Parathyroid adenoma (tissue), 2 donors: ENCODE data around the gene LACTBL1.

ENCODE experiments used
- H2AFZ ChIP-seq: fragments of 300-600 bp; sonication (generic); one replicate; pipeline ENCODE4 v1.7.0; 2017; ENCODE audit warnings: antibody characterized with exemption, mild to moderate bottlenecking
- H3K27ac ChIP-seq: fragments of 300-600 bp; sonication (generic); one replicate; pipeline ENCODE4 v1.7.0; 2017
- H3K27me3 ChIP-seq: fragments of 300-600 bp; sonication (generic); one replicate; pipeline ENCODE4 v1.7.0; 2017; ENCODE audit warnings: low read length; ENCODE audit not compliant: control insufficient read depth, insufficient read depth
- H3K36me3 ChIP-seq: fragments of 300-600 bp; sonication (generic); one replicate; pipeline ENCODE4 v1.7.0; 2017; ENCODE audit warnings: low read length; ENCODE audit not compliant: control insufficient read depth, insufficient read depth
- H3K4me1 ChIP-seq: fragments of 300-600 bp; sonication (generic); one replicate; pipeline ENCODE4 v1.7.0; 2017; ENCODE audit warnings: control low read depth
- H3K4me2 ChIP-seq: fragments of 300-600 bp; sonication (generic); one replicate; pipeline ENCODE4 v1.7.0; 2017; ENCODE audit warnings: low read length
- H3K4me3 ChIP-seq: fragments of 300-600 bp; sonication (generic); one replicate; pipeline ENCODE4 v1.7.0; 2017; ENCODE audit warnings: low read depth, low read length
- H3K79me2 ChIP-seq: fragments of 300-600 bp; sonication (generic); one replicate; pipeline ENCODE4 v1.7.0; 2017; ENCODE audit warnings: control low read depth
- H3K9ac ChIP-seq: fragments of 300-600 bp; sonication (generic); one replicate; pipeline ENCODE4 v1.7.0; 2017; ENCODE audit warnings: mild to moderate bottlenecking
- H3K9me3 ChIP-seq: fragments of 300-600 bp; sonication (generic); one replicate; pipeline ENCODE4 v1.7.0; 2017; ENCODE audit warnings: low read length; ENCODE audit not compliant: control insufficient read depth
- CTCF ChIP-seq: fragments of 300-600 bp; sonication (generic); IDR thresholded peaks from one replicate; pipeline ENCODE4 v1.7.0; 2017; ENCODE audit warnings: antibody characterized with exemption, mild to moderate bottlenecking
- donor health status: primary hyperparathyroidism.

LACTBL1 gene

GRCh38 chr1:22975694-22976093 is 3.0 kb upstream of the LACTBL1 start:
- Histone ChIP-seq H3K9me3 (no peaks in the 10 kb centered on the region), H2AFZ (no peak overlapping the region), H3K79me2 (no peaks in the 10 kb centered on the region), H3K4me1 (no peaks in the 10 kb centered on the region), H3K36me3 (no peaks in the 10 kb centered on the region), H3K4me2 (no peak overlapping the region), H3K9ac (no peak overlapping the region), H3K4me3 (no peak overlapping the region), H3K27me3 (no peaks in the 10 kb centered on the region), H3K27ac (no peak overlapping the region)
- no peak for TF ChIP-seq CTCF

DNA sequence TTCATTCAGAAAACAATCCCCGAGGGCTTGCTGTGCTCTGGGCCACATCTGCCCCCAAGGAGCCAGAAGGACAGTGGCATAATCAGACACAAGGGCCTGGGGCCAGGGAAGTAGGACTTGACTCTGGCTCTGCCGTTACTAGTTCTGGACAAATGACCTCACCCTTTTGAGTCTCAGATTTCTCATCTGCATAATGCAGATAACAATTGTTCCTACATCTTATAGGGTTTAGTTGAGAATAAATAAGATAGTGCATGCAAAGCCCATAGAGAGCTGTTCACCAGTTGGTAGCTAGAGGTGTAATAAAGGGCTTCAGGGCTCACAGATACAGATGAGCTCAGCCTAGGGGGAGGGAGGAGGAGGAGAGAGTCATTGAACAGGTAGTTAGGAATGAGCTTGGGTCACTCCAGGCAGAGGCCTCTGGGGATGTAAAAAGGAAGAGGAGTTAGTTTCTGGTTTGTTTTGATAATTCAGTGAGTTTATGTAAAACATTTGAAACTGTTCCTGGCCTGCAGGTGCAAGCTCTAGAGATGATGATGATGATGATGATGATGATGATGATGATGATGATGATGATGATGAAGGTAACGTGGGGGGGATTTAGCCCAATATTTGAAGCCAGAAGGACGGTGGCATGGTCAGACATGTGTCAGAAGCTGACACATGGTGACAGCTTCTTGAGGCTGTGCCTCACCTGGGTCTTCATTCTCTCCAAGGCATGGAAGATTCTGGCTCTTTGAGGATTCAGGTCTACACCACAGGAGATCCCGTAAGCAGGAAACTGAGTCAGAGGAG is 858 bp downstream of the LACTBL1 start:
- no peak overlapping the region for H2AFZ ChIP-seq
- no peaks in the 10 kb centered on the region for H3K27me3 ChIP-seq
- H3K4me3 ChIP-seq, result no peak overlapping the region
- no peak overlapping the region for H3K27ac ChIP-seq
- H3K4me2 ChIP-seq, result no peak overlapping the region
- TF ChIP-seq CTCF, result no peak
- H3K36me3 ChIP-seq, result no peaks in the 10 kb centered on the region
- no peaks in the 10 kb centered on the region for H3K4me1 ChIP-seq
- H3K9me3 ChIP-seq, result no peaks in the 10 kb centered on the region
- no peaks in the 10 kb centered on the region for H3K79me2 ChIP-seq
- no peak overlapping the region for H3K9ac ChIP-seq

DNA sequence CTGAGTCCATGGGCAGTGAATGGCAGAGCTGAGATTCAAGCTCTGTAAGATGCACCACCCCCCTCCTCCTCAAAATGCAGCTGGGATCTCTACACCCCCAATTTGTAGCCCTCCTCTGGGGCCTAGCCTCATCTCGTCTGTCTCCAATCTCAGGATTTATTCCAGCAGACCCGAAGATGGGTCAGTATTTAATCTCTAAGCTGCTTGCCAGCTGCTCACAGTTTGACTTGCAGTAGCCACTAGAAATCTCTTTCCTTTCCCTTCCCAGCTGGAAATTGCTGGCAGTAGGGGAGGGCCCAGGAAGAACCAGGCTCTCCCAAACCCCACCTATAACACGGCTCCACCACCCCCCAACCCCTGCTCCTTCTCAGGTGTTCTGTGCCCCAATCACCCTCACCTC is 1.5 kb downstream of the LACTBL1 start:
- H3K36me3 ChIP-seq, result no peaks in the 10 kb centered on the region
- no peaks in the 10 kb centered on the region for H3K27me3 ChIP-seq
- no peaks in the 10 kb centered on the region for H3K79me2 ChIP-seq
- H3K9me3 ChIP-seq, result no peaks in the 10 kb centered on the region
- no peak for TF ChIP-seq CTCF
- H3K4me1 ChIP-seq, result no peaks in the 10 kb centered on the region
- H3K9ac ChIP-seq, result no peak overlapping the region
- no peak overlapping the region for H2AFZ ChIP-seq
- H3K27ac ChIP-seq, result no peak overlapping the region
- H3K4me2 ChIP-seq, result no peak overlapping the region
- no peak overlapping the region for H3K4me3 ChIP-seq

DNA sequence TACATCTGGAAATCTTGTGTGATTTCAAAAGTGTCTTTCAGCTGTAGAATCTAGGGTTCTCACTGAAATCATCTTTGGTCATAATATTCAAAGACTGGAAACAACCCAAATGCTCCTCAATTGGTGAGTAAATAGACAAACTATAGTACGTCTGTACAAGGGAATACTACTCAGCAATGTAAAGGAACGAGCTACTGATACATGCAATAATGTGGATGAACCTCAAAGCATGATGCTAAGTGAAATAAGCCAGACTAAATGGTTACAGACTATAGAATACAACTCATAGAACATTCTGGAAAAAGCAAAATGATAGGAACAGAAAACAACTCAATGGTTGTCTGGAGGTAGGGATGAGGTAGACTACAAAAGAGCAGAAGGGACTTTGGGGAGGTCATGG is 2.6 kb downstream of the LACTBL1 start:
- H3K9me3 ChIP-seq, result no peaks in the 10 kb centered on the region
- H3K4me1 ChIP-seq, result no peaks in the 10 kb centered on the region
- H3K36me3 ChIP-seq, result no peaks in the 10 kb centered on the region
- no peak overlapping the region for H3K4me3 ChIP-seq
- no peak for TF ChIP-seq CTCF
- no peak overlapping the region for H3K4me2 ChIP-seq
- H3K27ac ChIP-seq, result no peak overlapping the region
- H3K9ac ChIP-seq, result no peak overlapping the region
- H2AFZ ChIP-seq, result no peak overlapping the region
- no peaks in the 10 kb centered on the region for H3K79me2 ChIP-seq
- no peaks in the 10 kb centered on the region for H3K27me3 ChIP-seq

DNA sequence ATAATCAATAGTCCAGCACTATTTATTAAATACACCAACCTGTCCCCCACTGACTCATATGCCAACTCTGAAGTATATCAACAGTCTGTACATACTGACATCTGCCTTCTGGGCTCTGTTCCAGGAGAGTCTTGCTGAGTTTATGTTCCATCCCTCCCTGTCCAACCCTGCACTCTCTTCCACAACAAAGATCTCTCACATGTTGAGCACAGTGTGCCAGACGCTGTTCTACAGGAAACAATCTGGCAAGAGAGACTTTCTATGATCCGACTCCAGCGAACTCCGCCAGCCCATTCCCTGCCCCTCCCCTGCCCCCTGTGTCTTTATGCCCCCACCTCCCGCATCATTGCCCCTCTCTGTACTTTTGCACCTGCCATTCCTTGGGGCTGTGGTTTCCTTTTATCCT is 3.4 kb downstream of the LACTBL1 start:
- Histone ChIP-seq H2AFZ (no peak overlapping the region), H3K4me2 (no peak overlapping the region), H3K4me1 (no peaks in the 10 kb centered on the region), H3K4me3 (no peak overlapping the region), H3K27ac (no peak overlapping the region), H3K9ac (no peak overlapping the region), H3K27me3 (no peaks in the 10 kb centered on the region), H3K9me3 (no peaks in the 10 kb centered on the region), H3K79me2 (no peaks in the 10 kb centered on the region), H3K36me3 (no peaks in the 10 kb centered on the region)
- no peak for TF ChIP-seq CTCF
